ENCODE results near the gene SETBP1. TPM values are rescaled to one million over a fixed set of nuclear protein-coding genes. Genes with fewer than 3 reads are reported as not detected.

Gene SETBP1
- total and polyA plus RNA-seq, 2 of the 4 experiments (the other 2 are of a cell fraction) = 0.19 to 0.36 TPM

DNA sequence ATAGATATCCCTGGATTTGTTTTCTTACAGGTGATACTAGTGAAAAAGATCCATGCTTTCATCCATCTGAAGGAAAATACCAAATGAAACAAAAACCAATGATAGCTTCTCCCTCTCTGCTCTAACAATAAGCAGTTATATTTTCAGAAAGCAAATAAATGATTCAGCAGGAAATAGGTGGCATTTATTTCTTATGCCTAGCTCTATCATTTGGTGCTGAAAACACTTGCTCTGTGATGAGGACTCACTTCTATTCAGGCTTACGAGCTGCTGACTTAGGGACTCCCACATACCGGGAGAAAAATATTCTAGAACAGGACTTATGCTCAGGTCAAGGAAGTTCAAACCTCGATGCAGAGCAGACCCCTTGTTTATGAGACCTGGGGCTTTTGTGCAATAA is 142.6 kb downstream of the SETBP1 start:
- Histone ChIP-seq H3K18ac (ENCODE audit: low read depth, low read length) (no peak overlapping the region), H4K8ac (ENCODE audit: low read depth in 2 of 2, low read length in 2 of 2) (no peak overlapping the region), H3K9ac (ENCODE audit: low read depth, low read length) (no peak overlapping the region), H3K36me3 (ENCODE audit: control insufficient read depth, insufficient read depth, low read length) (no peaks in the 10 kb centered on the region), H2BK120ac (ENCODE audit: low read depth, low read length) (no peak overlapping the region), H3K23ac (ENCODE audit: low read depth, low read length) (no peak overlapping the region), H2AFZ (replicated peaks; ENCODE audit: low read length, poor library complexity) (no peak overlapping the region), H3K14ac (replicated peaks; ENCODE audit: low read depth, low read length) (no peak overlapping the region), H4K20me1 (ENCODE audit: insufficient read depth, low read length) (no peaks in the 10 kb centered on the region), H3K9me3 (ENCODE audit: control insufficient read depth, insufficient read depth, low read length) (no peaks in the 10 kb centered on the region), H3K4ac (ENCODE audit: low read depth, low read length) (no peak overlapping the region), H3K56ac (ENCODE audit: extremely low read depth, insufficient read depth, low read length) (no peak overlapping the region), H3K4me1 (ENCODE audit: control insufficient read depth, insufficient read depth, low read length) (peaks cover 2% of the 10 kb centered on the region; the same call in 1 of the 2 replicates), H4K91ac (ENCODE audit: insufficient read depth, low read depth, low read length) (no peak overlapping the region), H3K79me1 (ENCODE audit: low read depth in 1 of 2, low read length in 2 of 2) (no peaks in the 10 kb centered on the region), H3K4me2 (ENCODE audit: low read depth, low read length) (no peak overlapping the region), H2AK5ac (ENCODE audit: low read depth, low read length) (no peak overlapping the region), H2BK20ac (ENCODE audit: low read depth, low read length) (no peak overlapping the region), H4K5ac (ENCODE audit: low read depth, low read length) (no peak overlapping the region), H2BK5ac (ENCODE audit: low read depth, low read length, poor library complexity, severe bottlenecking) (no peak overlapping the region), H3K27ac (ENCODE audit: insufficient read depth, low read length) (no peak overlapping the region), H3K9me1 (ENCODE audit: insufficient read depth, low read length) (no peaks in the 10 kb centered on the region), H2BK15ac (ENCODE audit: low read depth, low read length) (no peak overlapping the region), H3K4me3 (ENCODE audit: insufficient read depth, low read depth, low read length) (no peak overlapping the region), H3K27me3 (ENCODE audit: control insufficient read depth, insufficient read depth, low read length) (peaks cover 1% of the 10 kb centered on the region; the same call in 1 of the 2 replicates), H2AK9ac (replicated peaks; ENCODE audit: low read depth, low read length, poor library complexity) (no peak overlapping the region)
- no peak for DNase-seq
- dilution Hi-C loops (cut with HindIII; ENCODE audit: low sequenced_read_pairs, unreplicated experiment) (no loop called here), intact Hi-C loops (cut with micrococcal nuclease) (no loop called here), in situ Hi-C loops (cut with MboI; ENCODE audit: low sequenced_read_pairs) (no loop called here)
- ChIA-PET CTCF (no interaction called here), POLR2A (ENCODE audit: unreplicated experiment) (no interaction called here)
- ATAC-seq (ENCODE audit: low read depth) = no peak
- BruUV-seq (replicated peaks) = no TSS peak
- WGBS, 2 experiments (ENCODE audit: extremely low coverage in 2 of 2, insufficient read length in 1 of 2) = 100% methylated on average over 1 of the region's 3 CpGs; no CpG with 5 or more reads in 1 of the 2 experiments
- TF ChIP-seq SMC3 (IDR thresholded peaks at IDR 0.05; ENCODE audit: low read depth, low read length) (no peak), RCOR1 (IDR thresholded peaks at IDR 0.05; ENCODE audit: insufficient replicate concordance, low read length) (no peak), MAZ (IDR thresholded peaks at IDR 0.05; ENCODE audit: borderline replicate concordance, low read depth, low read length) (no peak), POLR2A (IDR thresholded peaks at IDR 0.05; ENCODE audit: low read depth, low read length) (no peak), MAFK (IDR thresholded peaks at IDR 0.05; ENCODE audit: low read depth, low read length) (no peak), MXI1 (IDR thresholded peaks at IDR 0.05; ENCODE audit: borderline replicate concordance, low read depth, low read length) (no peak), CHD1 (IDR thresholded peaks at IDR 0.05; ENCODE audit: low read depth, low read length) (no peak), NFE2L2 (IDR thresholded peaks at IDR 0.05; ENCODE audit: low read depth, low read length) (no peak), ELK1 (IDR thresholded peaks at IDR 0.05; ENCODE audit: borderline replicate concordance, low read depth, low read length) (no peak), FOS (IDR thresholded peaks at IDR 0.05; ENCODE audit: low read depth, low read length) (no peak), RFX5 (IDR thresholded peaks at IDR 0.05; ENCODE audit: low read depth, low read length) (no peak), CEBPB (IDR thresholded peaks at IDR 0.05; ENCODE audit: low read depth, low read length) (no peak), RAD21 (IDR thresholded peaks at IDR 0.05; ENCODE audit: low read length) (no peak)
- TF ChIP-seq, protein P1, sequence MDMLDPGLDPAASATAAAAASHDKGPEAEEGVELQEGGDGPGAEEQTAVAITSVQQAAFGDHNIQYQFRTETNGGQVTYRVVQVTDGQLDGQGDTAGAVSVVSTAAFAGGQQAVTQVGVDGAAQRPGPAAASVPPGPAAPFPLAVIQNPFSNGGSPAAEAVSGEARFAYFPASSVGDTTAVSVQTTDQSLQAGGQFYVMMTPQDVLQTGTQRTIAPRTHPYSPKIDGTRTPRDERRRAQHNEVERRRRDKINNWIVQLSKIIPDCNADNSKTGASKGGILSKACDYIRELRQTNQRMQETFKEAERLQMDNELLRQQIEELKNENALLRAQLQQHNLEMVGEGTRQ (IDR thresholded peaks at IDR 0.05; ENCODE audit: low read depth, low read length) = no peak
- TF ChIP-seq, protein P2, sequence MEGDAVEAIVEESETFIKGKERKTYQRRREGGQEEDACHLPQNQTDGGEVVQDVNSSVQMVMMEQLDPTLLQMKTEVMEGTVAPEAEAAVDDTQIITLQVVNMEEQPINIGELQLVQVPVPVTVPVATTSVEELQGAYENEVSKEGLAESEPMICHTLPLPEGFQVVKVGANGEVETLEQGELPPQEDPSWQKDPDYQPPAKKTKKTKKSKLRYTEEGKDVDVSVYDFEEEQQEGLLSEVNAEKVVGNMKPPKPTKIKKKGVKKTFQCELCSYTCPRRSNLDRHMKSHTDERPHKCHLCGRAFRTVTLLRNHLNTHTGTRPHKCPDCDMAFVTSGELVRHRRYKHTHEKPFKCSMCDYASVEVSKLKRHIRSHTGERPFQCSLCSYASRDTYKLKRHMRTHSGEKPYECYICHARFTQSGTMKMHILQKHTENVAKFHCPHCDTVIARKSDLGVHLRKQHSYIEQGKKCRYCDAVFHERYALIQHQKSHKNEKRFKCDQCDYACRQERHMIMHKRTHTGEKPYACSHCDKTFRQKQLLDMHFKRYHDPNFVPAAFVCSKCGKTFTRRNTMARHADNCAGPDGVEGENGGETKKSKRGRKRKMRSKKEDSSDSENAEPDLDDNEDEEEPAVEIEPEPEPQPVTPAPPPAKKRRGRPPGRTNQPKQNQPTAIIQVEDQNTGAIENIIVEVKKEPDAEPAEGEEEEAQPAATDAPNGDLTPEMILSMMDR (conservative IDR thresholded peaks at IDR 0.05; ENCODE audit: low read depth, low read length) = no peak

Data from IMR-90 (cell line).